Right cardiac atrium (tissue), 5 donors: ENCODE data around the gene TNRC6A. TPM values are rescaled to one million over a fixed set of nuclear protein-coding genes. Genes with fewer than 3 reads are reported as not detected.

Experiments
- ATAC-seq, 2 donors: fragments of 200-7000 bp; cut with Tn5 transposase; one replicate each; pipeline versions ENCODE4 v1.8.0 to v1.9.1; 2020; ENCODE audit warnings: moderate library complexity in 2 of 2, mild to moderate bottlenecking in 1 of 2
- DNase-seq, 3 donors: peaks; one replicate each; pipeline ENCODE4 v3.0.0-alpha.2; 2020
- H3K27ac ChIP-seq: one replicate; pipeline ENCODE4 v1.5.1; 2013; ENCODE audit warnings: mild to moderate bottlenecking, low read length, control low read depth, moderate library complexity
- H3K27me3 ChIP-seq: one replicate; pipeline ENCODE4 v1.6.1; 2013; ENCODE audit not compliant: control insufficient read depth, insufficient read depth
- H3K4me1 ChIP-seq: one replicate; pipeline ENCODE4 v1.6.1; 2013; ENCODE audit warnings: low read length; ENCODE audit not compliant: control insufficient read depth, insufficient read depth
- H3K4me3 ChIP-seq: one replicate; pipeline ENCODE4 v1.5.1; 2013; ENCODE audit warnings: low read length, control low read depth
- H3K9me3 ChIP-seq: one replicate; pipeline ENCODE4 v1.6.1; 2013; ENCODE audit warnings: low read length; ENCODE audit not compliant: control insufficient read depth
- WGBS: extraction: QIAGEN DNeasy Blood & Tissue Kit; methylation state at CpG from one replicate; pipeline ENCODE4 v1.1.7; 2013; 5-methylcytosine and 5-hydroxymethylcytosine counted together
- intact Hi-C, 4 donors: fragments of 100-400 bp; cut with DNase I; formaldehyde crosslinking; loops; one replicate each; pipeline versions ENCODE4 v1.11.0 to v1.14.0; 2022 to 2023
- polyA plus RNA-seq: library from polyadenylated mRNA; stranded (reverse); fragments of 200-250 nt; gene quantifications from one replicate; pipeline ENCODE4 v1.2.3, GENCODE V29; 2013
- total RNA-seq, 4 donors: library from RNA; stranded (reverse); fragmentation: NEBNext Ultra II Directional; extraction: Animal tissue kit (Norgen Biotek cat#: 25700); gene quantifications; one replicate each; pipeline ENCODE4 v1.2.1, GENCODE V29; 2021
- donor health status: healthy with polysubstance abuse.
- donor health status: DM: no; HTN: yes; CAD: no.
- donor health status: DM: no; HTN: no; CAD: no.
- donor health status: DM: no; HTN: yes; CAD: no; lungs with severe emphysema.
- donor health status: DM: yes; HTN: yes; CAD: no.

The TNRC6A gene
- total and polyA plus RNA-seq, 5 donors: 17.6 to 41.2 (median 37.6) TPM

- H3K27ac ChIP-seq: no peak overlapping the region
- DNase-seq (no peak), ATAC-seq (no peak)
- no peaks in the 10 kb centered on the region for H3K9me3 ChIP-seq
- intact Hi-C loops: no loop called here
- WGBS: 68% methylated on average over 8 of the region's 8 CpGs
- H3K4me3 ChIP-seq: no peak overlapping the region
- H3K4me1 ChIP-seq: no peaks in the 10 kb centered on the region
- no peaks in the 10 kb centered on the region for H3K27me3 ChIP-seq
Measured at GRCh38 chr16:24846548-24847357, 117.3 kb downstream of the TNRC6A start.

- Histone ChIP-seq H3K27ac (no peak overlapping the region), H3K27me3 (no peaks in the 10 kb centered on the region), H3K4me1 (no peaks in the 10 kb centered on the region), H3K9me3 (no peaks in the 10 kb centered on the region), H3K4me3 (no peak overlapping the region)
- WGBS: 82% methylated on average over 3 of the region's 3 CpGs
- DNase-seq (no peak), ATAC-seq (no peak)
- intact Hi-C loops: no loop called here
Measured at GRCh38 chr16:24847358-24847664, 117.9 kb downstream of the TNRC6A start.

- Histone ChIP-seq H3K9me3 (no peaks in the 10 kb centered on the region), H3K4me3 (no peak overlapping the region), H3K4me1 (no peaks in the 10 kb centered on the region), H3K27me3 (no peaks in the 10 kb centered on the region), H3K27ac (no peak overlapping the region)
- 75% methylated on average over 5 of the region's 5 CpGs for WGBS
- DNase-seq: no peak
- intact Hi-C loops: no loop called here
- no peak for ATAC-seq
Measured at GRCh38 chr16:24848065-24848464, 118.6 kb downstream of the TNRC6A start.

- Histone ChIP-seq H3K9me3 (no peaks in the 10 kb centered on the region), H3K4me3 (no peak overlapping the region), H3K27me3 (no peaks in the 10 kb centered on the region), H3K27ac (no peak overlapping the region), H3K4me1 (no peaks in the 10 kb centered on the region)
- intact Hi-C loops: no loop called here
- WGBS: 88% methylated on average over 5 of the region's 5 CpGs
- ATAC-seq: no peak
- DNase-seq: no peak
Measured at GRCh38 chr16:24849641-24850040, 120.2 kb downstream of the TNRC6A start.

- H3K4me1 ChIP-seq: no peaks in the 10 kb centered on the region
- no peaks in the 10 kb centered on the region for H3K27me3 ChIP-seq
- DNase-seq: no peak
- no peak overlapping the region for H3K4me3 ChIP-seq
- WGBS: 68% methylated on average over 9 of the region's 9 CpGs
- intact Hi-C loops: no loop called here
- H3K27ac ChIP-seq: no peak overlapping the region
- H3K9me3 ChIP-seq: no peaks in the 10 kb centered on the region
- ATAC-seq: no peak
Measured at GRCh38 chr16:24850289-24850938, 121.0 kb downstream of the TNRC6A start.

GRCh38 chr16:24851700-24852099 lies 122.2 kb downstream of the TNRC6A start:
- no peaks in the 10 kb centered on the region for H3K4me1 ChIP-seq
- no peaks in the 10 kb centered on the region for H3K9me3 ChIP-seq
- H3K4me3 ChIP-seq: no peak overlapping the region
- H3K27me3 ChIP-seq: no peaks in the 10 kb centered on the region
- DNase-seq (no peak), ATAC-seq (no peak)
- intact Hi-C loops: no loop called here
- H3K27ac ChIP-seq: no peak overlapping the region
- 56% methylated on average over 8 of the region's 8 CpGs for WGBS

GRCh38 chr16:24852281-24852721 lies 122.8 kb downstream of the TNRC6A start:
- DNase-seq (no peak), ATAC-seq (no peak)
- H3K4me3 ChIP-seq: no peak overlapping the region

GRCh38 chr16:24853169-24853824 lies 123.8 kb downstream of the TNRC6A start:
- 79% methylated on average over 8 of the region's 8 CpGs for WGBS
- Histone ChIP-seq H3K27me3 (no peaks in the 10 kb centered on the region), H3K4me3 (no peak overlapping the region), H3K27ac (no peak overlapping the region), H3K9me3 (no peaks in the 10 kb centered on the region), H3K4me1 (no peaks in the 10 kb centered on the region)
- intact Hi-C loops: no loop called here
- no peak for DNase-seq
- no peak for ATAC-seq

More at GRCh38 chr16:24852281-24852721, 122.8 kb downstream of the TNRC6A start:
- intact Hi-C loops: no loop called here
- no peaks in the 10 kb centered on the region for H3K4me1 ChIP-seq
- no peaks in the 10 kb centered on the region for H3K9me3 ChIP-seq
- WGBS: 67% methylated on average over 8 of the region's 8 CpGs
- H3K27ac ChIP-seq: no peak overlapping the region
- no peaks in the 10 kb centered on the region for H3K27me3 ChIP-seq

GRCh38 chr16:24853830-24854229 lies 124.4 kb downstream of the TNRC6A start:
- H3K9me3 ChIP-seq: no peaks in the 10 kb centered on the region
- peak; percentile 25 to 78 (median 72) for DNase-seq
- intact Hi-C loops: no loop called here
- no peaks in the 10 kb centered on the region for H3K27me3 ChIP-seq
- no peak overlapping the region for H3K27ac ChIP-seq
- H3K4me1 ChIP-seq: no peaks in the 10 kb centered on the region
- no peak overlapping the region for H3K4me3 ChIP-seq
- ATAC-seq: peak; percentile 47 to 54
- 11% methylated on average over 18 of the region's 18 CpGs for WGBS

GRCh38 chr16:24854607-24855171 lies 125.2 kb downstream of the TNRC6A start:
- no peak overlapping the region for H3K27ac ChIP-seq
- H3K27me3 ChIP-seq: no peaks in the 10 kb centered on the region
- no peak for ATAC-seq
- no peak for DNase-seq
- no peaks in the 10 kb centered on the region for H3K4me1 ChIP-seq
- no peaks in the 10 kb centered on the region for H3K9me3 ChIP-seq
- intact Hi-C loops: no loop called here
- no peak overlapping the region for H3K4me3 ChIP-seq

- no peak for DNase-seq
- no peaks in the 10 kb centered on the region for H3K9me3 ChIP-seq
- no peaks in the 10 kb centered on the region for H3K4me1 ChIP-seq
- intact Hi-C loops: no loop called here
- WGBS: 69% methylated on average over 5 of the region's 5 CpGs
- no peak overlapping the region for H3K27ac ChIP-seq
- no peak overlapping the region for H3K4me3 ChIP-seq
- ATAC-seq: no peak
- H3K27me3 ChIP-seq: no peaks in the 10 kb centered on the region
Measured at GRCh38 chr16:24855678-24856077, 126.2 kb downstream of the TNRC6A start.
